Measurements from ENCODE around the gene VCAM1.

DNA sequence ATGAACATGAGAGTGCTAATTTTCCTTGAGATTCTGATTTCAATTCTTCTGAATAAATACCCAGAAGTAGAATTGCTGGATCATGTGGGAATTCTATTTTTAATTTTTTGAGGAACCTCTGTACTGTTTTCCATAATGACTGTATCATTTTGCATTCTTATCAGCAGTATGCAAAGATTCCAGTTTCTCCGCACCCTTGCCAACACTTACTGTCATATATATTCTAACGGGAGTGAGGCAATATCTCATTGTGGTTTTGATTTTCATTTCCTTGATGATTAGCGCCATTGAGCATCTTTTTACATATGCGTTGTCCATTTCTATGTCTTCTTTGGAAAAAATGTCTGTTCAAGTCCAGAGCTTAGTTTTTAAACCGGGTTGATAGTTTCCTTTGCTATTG, 33.2 kb downstream of the VCAM1 start:
- TF ChIP-seq POLR2A (IDR thresholded peaks at IDR 0.05; ENCODE audit: low read depth, low read length) (no peak), EZH2 (IDR thresholded peaks at IDR 0.05; ENCODE audit: borderline replicate concordance, low read depth, low read length, severe bottlenecking) (no peak), FOS (IDR thresholded peaks at IDR 0.05; ENCODE audit: borderline replicate concordance, insufficient read depth, low read length) (no peak), POLR2AphosphoS5 (IDR thresholded peaks at IDR 0.05; ENCODE audit: insufficient read depth, low read depth, low read length) (no peak), MYC (IDR thresholded peaks at IDR 0.05; ENCODE audit: low read depth, low read length) (no peak), JUN (IDR thresholded peaks at IDR 0.05; ENCODE audit: borderline replicate concordance, insufficient read depth, insufficient read length, low read depth) (no peak), GATA2 (IDR thresholded peaks at IDR 0.05; ENCODE audit: insufficient read depth, insufficient read length, low read depth, low read length) (no peak)
- TF ChIP-seq, protein P1, sequence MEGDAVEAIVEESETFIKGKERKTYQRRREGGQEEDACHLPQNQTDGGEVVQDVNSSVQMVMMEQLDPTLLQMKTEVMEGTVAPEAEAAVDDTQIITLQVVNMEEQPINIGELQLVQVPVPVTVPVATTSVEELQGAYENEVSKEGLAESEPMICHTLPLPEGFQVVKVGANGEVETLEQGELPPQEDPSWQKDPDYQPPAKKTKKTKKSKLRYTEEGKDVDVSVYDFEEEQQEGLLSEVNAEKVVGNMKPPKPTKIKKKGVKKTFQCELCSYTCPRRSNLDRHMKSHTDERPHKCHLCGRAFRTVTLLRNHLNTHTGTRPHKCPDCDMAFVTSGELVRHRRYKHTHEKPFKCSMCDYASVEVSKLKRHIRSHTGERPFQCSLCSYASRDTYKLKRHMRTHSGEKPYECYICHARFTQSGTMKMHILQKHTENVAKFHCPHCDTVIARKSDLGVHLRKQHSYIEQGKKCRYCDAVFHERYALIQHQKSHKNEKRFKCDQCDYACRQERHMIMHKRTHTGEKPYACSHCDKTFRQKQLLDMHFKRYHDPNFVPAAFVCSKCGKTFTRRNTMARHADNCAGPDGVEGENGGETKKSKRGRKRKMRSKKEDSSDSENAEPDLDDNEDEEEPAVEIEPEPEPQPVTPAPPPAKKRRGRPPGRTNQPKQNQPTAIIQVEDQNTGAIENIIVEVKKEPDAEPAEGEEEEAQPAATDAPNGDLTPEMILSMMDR (IDR thresholded peaks at IDR 0.05; ENCODE audit: extremely low read depth in 1 of 2, insufficient read depth in 1 of 2, low read depth in 1 of 2, low read length in 2 of 2): no peak
- TF ChIP-seq, protein P2, sequence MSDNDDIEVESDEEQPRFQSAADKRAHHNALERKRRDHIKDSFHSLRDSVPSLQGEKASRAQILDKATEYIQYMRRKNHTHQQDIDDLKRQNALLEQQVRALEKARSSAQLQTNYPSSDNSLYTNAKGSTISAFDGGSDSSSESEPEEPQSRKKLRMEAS (IDR thresholded peaks at IDR 0.05; ENCODE audit: insufficient read depth, insufficient read length): no peak
